Ovary (tissue), 3 donors: Measurements from ENCODE around the gene ARHGAP28.

ENCODE experiments used
- EP300 ChIP-seq: sonication (generic); formaldehyde crosslinking; IDR thresholded peaks from one replicate; pipeline ENCODE4 v1.6.1; 2017; ENCODE audit warnings: antibody characterized with exemption
- TF ChIP-seq, protein P1 (sequence below), 3 donors: fragments of 450-650 bp in 2 of 3; fragments of 200-600 bp in 1 of 3; IDR thresholded peaks; one replicate each; pipeline versions ENCODE4 v1.5.1 to v1.8.0; 2016 to 2022; ENCODE audit warnings: antibody characterized with exemption in 3 of 3, mild to moderate bottlenecking in 1 of 3
- donor health status: DM: no; HTN: no; CAD: no.

DNA sequence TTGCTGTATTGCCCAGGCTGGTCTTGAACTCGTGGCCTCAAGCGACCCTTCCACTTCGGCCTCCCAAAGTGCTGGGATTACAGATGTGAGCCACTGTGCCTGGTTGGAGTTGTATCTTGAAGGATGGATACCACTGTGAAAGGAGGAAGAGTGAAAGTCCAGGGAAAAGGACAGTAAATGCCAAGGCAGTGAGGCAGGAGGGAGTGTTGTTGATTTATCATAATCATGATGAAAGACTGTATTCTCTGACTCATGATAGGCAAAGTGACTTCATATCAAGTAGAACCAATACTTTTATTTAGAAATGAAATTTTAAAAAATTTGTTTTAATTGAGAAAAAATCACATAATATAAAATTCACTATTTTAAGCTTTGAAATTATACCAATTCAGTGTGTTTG lies 162.3 kb downstream of the ARHGAP28 start:
- TF ChIP-seq EP300: no peak
- TF ChIP-seq, protein P1, sequence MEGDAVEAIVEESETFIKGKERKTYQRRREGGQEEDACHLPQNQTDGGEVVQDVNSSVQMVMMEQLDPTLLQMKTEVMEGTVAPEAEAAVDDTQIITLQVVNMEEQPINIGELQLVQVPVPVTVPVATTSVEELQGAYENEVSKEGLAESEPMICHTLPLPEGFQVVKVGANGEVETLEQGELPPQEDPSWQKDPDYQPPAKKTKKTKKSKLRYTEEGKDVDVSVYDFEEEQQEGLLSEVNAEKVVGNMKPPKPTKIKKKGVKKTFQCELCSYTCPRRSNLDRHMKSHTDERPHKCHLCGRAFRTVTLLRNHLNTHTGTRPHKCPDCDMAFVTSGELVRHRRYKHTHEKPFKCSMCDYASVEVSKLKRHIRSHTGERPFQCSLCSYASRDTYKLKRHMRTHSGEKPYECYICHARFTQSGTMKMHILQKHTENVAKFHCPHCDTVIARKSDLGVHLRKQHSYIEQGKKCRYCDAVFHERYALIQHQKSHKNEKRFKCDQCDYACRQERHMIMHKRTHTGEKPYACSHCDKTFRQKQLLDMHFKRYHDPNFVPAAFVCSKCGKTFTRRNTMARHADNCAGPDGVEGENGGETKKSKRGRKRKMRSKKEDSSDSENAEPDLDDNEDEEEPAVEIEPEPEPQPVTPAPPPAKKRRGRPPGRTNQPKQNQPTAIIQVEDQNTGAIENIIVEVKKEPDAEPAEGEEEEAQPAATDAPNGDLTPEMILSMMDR (IDR thresholded peaks at IDR 0.05): no peak
